SK-N-SH (cell line): ENCODE data around the gene MORN3. TPM values are rescaled to one million over a fixed set of nuclear protein-coding genes. Genes with fewer than 3 reads are reported as not detected.

Source experiments
- CTCF ChIA-PET: fragments of 300-600, 350-600 bp; formaldehyde crosslinking; extraction: SDS; loops from one replicate; lab custom pipeline; 2021; lab: Yijun Ruan, JAX
- POLR2A ChIA-PET: fragments of 350-600 bp; sonication (Branson Sonifier 250); formaldehyde crosslinking; extraction: SDS; loops from one replicate; lab custom pipeline; 2020; ENCODE audit warnings: antibody characterized with exemption, inconsistent platforms; lab: Yijun Ruan, JAX
- DNase-seq: peaks from one replicate; pipeline ENCODE4 v3.0.0; 2012
- H2AFZ ChIP-seq: fragments of 200-600 bp; sonication (generic); 2 replicates; pipeline ENCODE4 v1.8.1; 2016; ENCODE audit warnings: antibody characterized with exemption, mild to moderate bottlenecking, low read depth
- H3F3A ChIP-seq: fragments of 200-600 bp; sonication (generic); replicated peaks from 2 replicates; pipeline ENCODE3; 2016; ENCODE audit warnings: antibody characterized with exemption, mild to moderate bottlenecking; ENCODE audit not compliant: insufficient read depth
- H3K27ac ChIP-seq, 2 experiments: fragments of 200-500 bp in 1 of 2; fragments of 200-600 bp in 1 of 2; sonication (Bioruptor generic) in 1 of 2; sonication (generic), shearing (Covaris generic) in 1 of 2; 2 replicates each; pipeline versions ENCODE4 v1.5.1 to v1.6.1; 2014 to 2016; ENCODE audit warnings: low read depth in 2 of 2, inconsistent platforms in 1 of 2, low read length in 1 of 2, mild to moderate bottlenecking in 1 of 2, mixed read lengths in 1 of 2
- H3K27me3 ChIP-seq: fragments of 200-600 bp; sonication (generic), shearing (Covaris generic); 2 replicates; pipeline ENCODE4 v1.6.1; 2016; ENCODE audit warnings: mixed run types; ENCODE audit not compliant: insufficient read depth
- H3K36me3 ChIP-seq, 2 experiments: fragments of 200-500 bp in 1 of 2; fragments of 200-600 bp in 1 of 2; sonication (Bioruptor generic) in 1 of 2; sonication (generic) in 1 of 2; replicated peaks in 1 of 2; 2 replicates each; pipeline versions ENCODE3 to v1.5.1; 2014 to 2016; ENCODE audit warnings: low read length in 1 of 2, mild to moderate bottlenecking in 1 of 2; ENCODE audit not compliant: insufficient read depth in 2 of 2, control insufficient read depth in 1 of 2
- H3K4me1 ChIP-seq, 2 experiments: fragments of 200-500 bp in 1 of 2; fragments of 200-600 bp in 1 of 2; sonication (Bioruptor generic) in 1 of 2; sonication (generic), shearing (Covaris generic) in 1 of 2; 2 replicates each; pipeline versions ENCODE4 v1.5.1 to v1.6.1; 2014 to 2016; ENCODE audit warnings: low read depth in 1 of 2, low read length in 1 of 2, mixed run types in 1 of 2; ENCODE audit not compliant: insufficient read depth in 2 of 2, control insufficient read depth in 1 of 2
- H3K4me2 ChIP-seq: fragments of 200-600 bp; sonication (generic), shearing (Covaris generic); 2 replicates; pipeline ENCODE4 v1.6.1; 2017; ENCODE audit warnings: mixed run types
- H3K4me3 ChIP-seq, 2 experiments: fragments of 200-500 bp in 1 of 2; fragments of 200-600 bp in 1 of 2; sonication (Bioruptor generic) in 1 of 2; sonication (generic), shearing (Covaris generic) in 1 of 2; 2 replicates each; pipeline versions ENCODE4 v1.5.1 to v1.8.1; 2014 to 2016; ENCODE audit warnings: low read depth in 2 of 2, inconsistent platforms in 1 of 2, low read length in 1 of 2, mild to moderate bottlenecking in 1 of 2, mixed read lengths in 1 of 2, moderate library complexity in 1 of 2
- H3K79me2 ChIP-seq: fragments of 200-600 bp; sonication (generic); 2 replicates; pipeline ENCODE4 v1.8.1; 2017; ENCODE audit warnings: mild to moderate bottlenecking; ENCODE audit not compliant: insufficient read depth
- H3K9ac ChIP-seq: fragments of 200-600 bp; sonication (generic); 2 replicates; pipeline ENCODE4 v1.6.1; 2017; ENCODE audit warnings: mixed run types
- H3K9me2 ChIP-seq: fragments of 200-600 bp; sonication (generic); 2 replicates; pipeline ENCODE4 v1.6.1; 2017; ENCODE audit warnings: mixed run types
- H3K9me3 ChIP-seq: fragments of 200-600 bp; sonication (generic); 2 replicates; pipeline ENCODE4 v1.6.1; 2017; ENCODE audit warnings: mixed run types, mild to moderate bottlenecking, moderate library complexity
- H4K20me1 ChIP-seq: fragments of 200-600 bp; sonication (generic); 2 replicates; pipeline ENCODE4 v1.6.1; 2017; ENCODE audit warnings: mild to moderate bottlenecking, mixed run types; ENCODE audit not compliant: insufficient read depth
- EP300 ChIP-seq, 2 experiments: IDR thresholded peaks; 2 replicates each; pipeline versions ENCODE4 v1.4.0 to v1.6.1; 2012; ENCODE audit warnings: borderline replicate concordance in 1 of 2, low read depth in 1 of 2, low read length in 1 of 2
- FOXM1 ChIP-seq: IDR thresholded peaks from 2 replicates; pipeline ENCODE4 v1.4.0; 2012; ENCODE audit warnings: low read depth, mild to moderate bottlenecking
- MEF2A ChIP-seq: IDR thresholded peaks from 2 replicates; pipeline ENCODE4 v1.4.0; 2012; ENCODE audit warnings: low read depth, borderline replicate concordance
- NFIC ChIP-seq: IDR thresholded peaks from 2 replicates; pipeline ENCODE4 v1.4.0; 2012; ENCODE audit warnings: borderline replicate concordance
- POLR2AphosphoS5 ChIP-seq: IDR thresholded peaks from 2 replicates; pipeline ENCODE4 v1.6.1; 2012; ENCODE audit warnings: low read depth, low read length
- RAD21 ChIP-seq: IDR thresholded peaks from 2 replicates; pipeline ENCODE4 v1.6.1; 2012; ENCODE audit warnings: mild to moderate bottlenecking, low read length
- RFX5 ChIP-seq: IDR thresholded peaks from 2 replicates; pipeline ENCODE4 v1.6.1; 2012; ENCODE audit warnings: mild to moderate bottlenecking, improper control_type of control experiment, low read length
- TCF12 ChIP-seq: IDR thresholded peaks from 2 replicates; pipeline ENCODE4 v1.4.0; 2012
- WGBS: methylation state at CpG from one replicate; pipeline ENCODE4 v1.1.6; 2017; ENCODE audit warnings: low lambda C conversion rate; 5-methylcytosine and 5-hydroxymethylcytosine counted together
- polyA plus RNA-seq, 3 experiments: library from polyadenylated mRNA; depleted of rRNA; stranded (reverse); fragments of >200 nt; gene quantifications; 2 replicates each; pipeline ENCODE4 v1.2.3, GENCODE V29; 2012
- TF ChIP-seq, protein P1 (sequence below): IDR thresholded peaks from 2 replicates; pipeline ENCODE4 v1.6.1; 2012; ENCODE audit warnings: mild to moderate bottlenecking, low read depth, low read length, moderate library complexity
- TF ChIP-seq, protein P2 (sequence below): IDR thresholded peaks from 2 replicates; pipeline ENCODE4 v1.4.0; 2012; ENCODE audit warnings: low read depth, borderline replicate concordance
- TF ChIP-seq, protein P3 (sequence below): IDR thresholded peaks from 2 replicates; pipeline ENCODE4 v1.4.0; 2012; ENCODE audit warnings: low read depth, borderline replicate concordance
- TF ChIP-seq, protein P4 (sequence below): fragments of 150-350 bp; IDR thresholded peaks from 2 replicates; pipeline ENCODE4 v1.6.1; 2016; ENCODE audit warnings: mild to moderate bottlenecking, low read depth, low read length

MORN3 gene
- polyA plus RNA-seq, 1 of the 3 experiments (the other 2 are of a cell fraction), result 2.7 TPM

DNA sequence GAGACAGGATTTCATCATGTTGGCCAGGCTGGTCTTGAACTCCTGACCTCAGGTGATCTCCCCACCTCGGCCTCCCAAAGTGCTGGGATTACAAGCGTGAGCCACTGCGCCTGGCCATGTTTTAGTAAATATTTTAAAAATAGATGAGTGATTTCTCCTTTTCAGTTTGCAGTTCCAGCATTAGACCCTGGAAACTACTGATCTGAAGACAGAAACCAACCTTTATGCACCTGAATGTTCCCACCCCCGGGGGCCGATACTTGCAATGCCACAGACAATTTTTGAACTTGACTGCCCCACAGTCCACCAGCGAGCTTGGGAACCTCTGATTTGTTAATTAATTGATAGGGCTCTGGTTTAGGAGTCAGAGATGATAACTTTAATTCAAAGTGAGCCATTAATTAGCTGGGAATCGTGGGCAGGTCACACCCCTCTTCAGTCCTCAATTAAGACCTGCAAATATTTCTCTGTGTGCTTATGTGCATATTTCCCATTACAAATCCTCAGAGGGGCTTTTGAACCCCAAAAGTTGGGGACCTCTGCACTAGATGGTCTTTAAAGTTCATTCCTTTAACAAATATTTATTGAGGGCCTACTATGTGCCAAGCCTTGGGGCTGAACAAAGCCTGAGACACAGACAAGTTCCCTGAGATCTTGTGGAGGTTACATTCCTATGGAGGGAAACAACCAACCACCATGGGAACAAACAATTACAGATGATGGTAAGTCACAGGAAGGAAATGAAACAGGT is 39.0 kb upstream of the MORN3 start:
- DNase-seq, result no peak
- no peaks in the 10 kb centered on the region for H3K27me3 ChIP-seq
- no peak overlapping the region for H3K9ac ChIP-seq
- H2AFZ ChIP-seq, result no peak overlapping the region
- H3K4me3 ChIP-seq, result no peak overlapping the region
- CTCF ChIA-PET, result interaction anchor here (1.1 kb wide), 2 partner anchors 64 to 85 kb away, joined by 3 to 4 read pairs; partner anchors contain the start of gene RHOF
- no peaks in the 10 kb centered on the region for H3K9me2 ChIP-seq
- TF ChIP-seq RFX5, result no peak
- TF ChIP-seq, protein P1, sequence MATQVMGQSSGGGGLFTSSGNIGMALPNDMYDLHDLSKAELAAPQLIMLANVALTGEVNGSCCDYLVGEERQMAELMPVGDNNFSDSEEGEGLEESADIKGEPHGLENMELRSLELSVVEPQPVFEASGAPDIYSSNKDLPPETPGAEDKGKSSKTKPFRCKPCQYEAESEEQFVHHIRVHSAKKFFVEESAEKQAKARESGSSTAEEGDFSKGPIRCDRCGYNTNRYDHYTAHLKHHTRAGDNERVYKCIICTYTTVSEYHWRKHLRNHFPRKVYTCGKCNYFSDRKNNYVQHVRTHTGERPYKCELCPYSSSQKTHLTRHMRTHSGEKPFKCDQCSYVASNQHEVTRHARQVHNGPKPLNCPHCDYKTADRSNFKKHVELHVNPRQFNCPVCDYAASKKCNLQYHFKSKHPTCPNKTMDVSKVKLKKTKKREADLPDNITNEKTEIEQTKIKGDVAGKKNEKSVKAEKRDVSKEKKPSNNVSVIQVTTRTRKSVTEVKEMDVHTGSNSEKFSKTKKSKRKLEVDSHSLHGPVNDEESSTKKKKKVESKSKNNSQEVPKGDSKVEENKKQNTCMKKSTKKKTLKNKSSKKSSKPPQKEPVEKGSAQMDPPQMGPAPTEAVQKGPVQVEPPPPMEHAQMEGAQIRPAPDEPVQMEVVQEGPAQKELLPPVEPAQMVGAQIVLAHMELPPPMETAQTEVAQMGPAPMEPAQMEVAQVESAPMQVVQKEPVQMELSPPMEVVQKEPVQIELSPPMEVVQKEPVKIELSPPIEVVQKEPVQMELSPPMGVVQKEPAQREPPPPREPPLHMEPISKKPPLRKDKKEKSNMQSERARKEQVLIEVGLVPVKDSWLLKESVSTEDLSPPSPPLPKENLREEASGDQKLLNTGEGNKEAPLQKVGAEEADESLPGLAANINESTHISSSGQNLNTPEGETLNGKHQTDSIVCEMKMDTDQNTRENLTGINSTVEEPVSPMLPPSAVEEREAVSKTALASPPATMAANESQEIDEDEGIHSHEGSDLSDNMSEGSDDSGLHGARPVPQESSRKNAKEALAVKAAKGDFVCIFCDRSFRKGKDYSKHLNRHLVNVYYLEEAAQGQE, result no peak
- no peak for TF ChIP-seq RAD21
- TF ChIP-seq, protein P2, sequence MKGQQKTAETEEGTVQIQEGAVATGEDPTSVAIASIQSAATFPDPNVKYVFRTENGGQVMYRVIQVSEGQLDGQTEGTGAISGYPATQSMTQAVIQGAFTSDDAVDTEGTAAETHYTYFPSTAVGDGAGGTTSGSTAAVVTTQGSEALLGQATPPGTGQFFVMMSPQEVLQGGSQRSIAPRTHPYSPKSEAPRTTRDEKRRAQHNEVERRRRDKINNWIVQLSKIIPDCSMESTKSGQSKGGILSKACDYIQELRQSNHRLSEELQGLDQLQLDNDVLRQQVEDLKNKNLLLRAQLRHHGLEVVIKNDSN, result no peak
- H3K4me1 ChIP-seq, result peaks cover 0 to 3% of the 10 kb centered on the region in 2 experiments; a peak in 2 of 4 replicates
- H3K79me2 ChIP-seq, result peaks cover 7% of the 10 kb centered on the region
- H3K4me2 ChIP-seq, result no peak overlapping the region
- 73% methylated on average over 7 of the region's 7 CpGs for WGBS
- H3K27ac ChIP-seq, result no peak overlapping the region
- POLR2A ChIA-PET, result no interaction called here
- no peaks in the 10 kb centered on the region for H4K20me1 ChIP-seq
- no peaks in the 10 kb centered on the region for H3K36me3 ChIP-seq
- no peaks in the 10 kb centered on the region for H3K9me3 ChIP-seq
- H3F3A ChIP-seq, result no peaks in the 10 kb centered on the region

DNA sequence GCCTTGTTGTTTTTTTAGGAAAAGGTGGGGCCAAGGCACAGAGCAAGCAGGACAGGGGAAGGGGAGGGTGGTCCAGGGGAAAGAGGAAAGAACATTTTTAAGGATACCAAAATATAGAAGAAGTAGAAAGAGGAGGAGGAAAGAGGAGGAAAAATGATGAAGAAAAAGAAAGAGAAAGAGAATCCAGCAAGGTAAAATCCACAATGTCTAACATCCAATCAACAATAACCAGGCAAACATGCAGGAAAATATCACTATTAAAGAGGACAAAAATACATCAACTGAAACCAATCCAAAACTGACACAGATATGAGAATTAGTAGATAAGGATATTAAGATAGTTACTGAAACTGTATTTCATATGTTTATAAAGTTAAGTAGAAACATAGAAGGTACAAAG is 36.1 kb upstream of the MORN3 start:
- Histone ChIP-seq H3K9me2 (no peaks in the 10 kb centered on the region), H3K4me2 (no peak overlapping the region), H3K36me3 (no peaks in the 10 kb centered on the region), H2AFZ (no peak overlapping the region), H3K4me3 (no peak overlapping the region), H3K4me1 (no peaks in the 10 kb centered on the region), H3K9ac (no peak overlapping the region), H3F3A (peaks cover 5% of the 10 kb centered on the region), H3K9me3 (no peaks in the 10 kb centered on the region), H3K27me3 (no peaks in the 10 kb centered on the region), H3K79me2 (no peaks in the 10 kb centered on the region), H3K27ac (no peak overlapping the region), H4K20me1 (no peaks in the 10 kb centered on the region)
- DNase-seq, result no peak
- POLR2A ChIA-PET, result no interaction called here
- TF ChIP-seq NFIC, result no peak
- no peak for TF ChIP-seq POLR2AphosphoS5
- TF ChIP-seq, protein P3, sequence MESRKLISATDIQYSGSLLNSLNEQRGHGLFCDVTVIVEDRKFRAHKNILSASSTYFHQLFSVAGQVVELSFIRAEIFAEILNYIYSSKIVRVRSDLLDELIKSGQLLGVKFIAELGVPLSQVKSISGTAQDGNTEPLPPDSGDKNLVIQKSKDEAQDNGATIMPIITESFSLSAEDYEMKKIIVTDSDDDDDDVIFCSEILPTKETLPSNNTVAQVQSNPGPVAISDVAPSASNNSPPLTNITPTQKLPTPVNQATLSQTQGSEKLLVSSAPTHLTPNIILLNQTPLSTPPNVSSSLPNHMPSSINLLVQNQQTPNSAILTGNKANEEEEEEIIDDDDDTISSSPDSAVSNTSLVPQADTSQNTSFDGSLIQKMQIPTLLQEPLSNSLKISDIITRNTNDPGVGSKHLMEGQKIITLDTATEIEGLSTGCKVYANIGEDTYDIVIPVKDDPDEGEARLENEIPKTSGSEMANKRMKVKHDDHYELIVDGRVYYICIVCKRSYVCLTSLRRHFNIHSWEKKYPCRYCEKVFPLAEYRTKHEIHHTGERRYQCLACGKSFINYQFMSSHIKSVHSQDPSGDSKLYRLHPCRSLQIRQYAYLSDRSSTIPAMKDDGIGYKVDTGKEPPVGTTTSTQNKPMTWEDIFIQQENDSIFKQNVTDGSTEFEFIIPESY, result no peak
- no peak for TF ChIP-seq FOXM1
- no peak for TF ChIP-seq TCF12
- TF ChIP-seq, protein P4, sequence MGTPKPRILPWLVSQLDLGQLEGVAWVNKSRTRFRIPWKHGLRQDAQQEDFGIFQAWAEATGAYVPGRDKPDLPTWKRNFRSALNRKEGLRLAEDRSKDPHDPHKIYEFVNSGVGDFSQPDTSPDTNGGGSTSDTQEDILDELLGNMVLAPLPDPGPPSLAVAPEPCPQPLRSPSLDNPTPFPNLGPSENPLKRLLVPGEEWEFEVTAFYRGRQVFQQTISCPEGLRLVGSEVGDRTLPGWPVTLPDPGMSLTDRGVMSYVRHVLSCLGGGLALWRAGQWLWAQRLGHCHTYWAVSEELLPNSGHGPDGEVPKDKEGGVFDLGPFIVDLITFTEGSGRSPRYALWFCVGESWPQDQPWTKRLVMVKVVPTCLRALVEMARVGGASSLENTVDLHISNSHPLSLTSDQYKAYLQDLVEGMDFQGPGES, result no peak
- TF ChIP-seq EP300 (IDR thresholded peaks at IDR 0.05; ENCODE audit: borderline replicate concordance in 1 of 2, low read depth in 1 of 2, low read length in 1 of 2), result no peak
- TF ChIP-seq, protein P2, result no peak
- TF ChIP-seq MEF2A, result no peak
- CTCF ChIA-PET, result interaction anchor here (1.7 kb wide), 1 partner anchor 71 kb away, joined by 4 read pairs; no protein-coding TSS in a partner anchor
